H9 (cell line): ENCODE results near the gene CDH23. TPM values are rescaled to one million over a fixed set of nuclear protein-coding genes. Genes with fewer than 3 reads are reported as not detected.
"Not testable (repeated sequence)": the region's sequence is repeated elsewhere in the genome, so short reads cannot be mapped to it uniquely, and the experiment has no call there.

Experiments used
- DNase-seq: peaks from one replicate; pipeline ENCODE4 v3.0.0-alpha.2; 2017
- H2AFZ ChIP-seq: one replicate; pipeline ENCODE4 v1.6.1; 2013; ENCODE audit warnings: mild to moderate bottlenecking, low read length, control low read depth, moderate library complexity
- H2AK5ac ChIP-seq: 2 replicates; pipeline ENCODE4 v1.6.1; 2013; ENCODE audit warnings: low read length, control low read depth, mixed read lengths; ENCODE audit not compliant: insufficient read length
- H2BK120ac ChIP-seq: one replicate; pipeline ENCODE4 v1.6.1; 2013; ENCODE audit warnings: low read depth, mild to moderate bottlenecking, low read length, control low read depth, inconsistent platforms; ENCODE audit not compliant: poor library complexity, severe bottlenecking
- H2BK12ac ChIP-seq: 2 replicates; pipeline ENCODE4 v1.6.1; 2013; ENCODE audit warnings: low read length, control low read depth, mixed read lengths, low read depth; ENCODE audit not compliant: insufficient read length
- H2BK15ac ChIP-seq: 2 replicates; pipeline ENCODE4 v1.6.1; 2013; ENCODE audit warnings: low read depth, low read length, control low read depth
- H2BK20ac ChIP-seq: one replicate; pipeline ENCODE4 v1.6.1; 2013; ENCODE audit warnings: low read depth, mild to moderate bottlenecking, low read length, control low read depth, inconsistent platforms; ENCODE audit not compliant: poor library complexity, severe bottlenecking
- H2BK5ac ChIP-seq: 2 replicates; pipeline ENCODE4 v1.6.1; 2013; ENCODE audit warnings: low read length, control low read depth, mixed read lengths; ENCODE audit not compliant: insufficient read length
- H3K14ac ChIP-seq: 2 replicates; pipeline ENCODE4 v1.6.1; 2013; ENCODE audit warnings: low read length, control low read depth; ENCODE audit not compliant: insufficient read depth
- H3K18ac ChIP-seq: 2 replicates; pipeline ENCODE4 v1.6.1; 2013; ENCODE audit warnings: low read depth, mild to moderate bottlenecking, mixed read lengths, low read length, control low read depth; ENCODE audit not compliant: insufficient read length
- H3K23ac ChIP-seq: 2 replicates; pipeline ENCODE4 v1.6.1; 2013; ENCODE audit warnings: low read length, control low read depth, mixed read lengths, low read depth; ENCODE audit not compliant: insufficient read length
- H3K23me2 ChIP-seq: 2 replicates; pipeline ENCODE4 v1.6.1; 2013; ENCODE audit warnings: low read depth, mild to moderate bottlenecking, mixed read lengths, low read length, control low read depth; ENCODE audit not compliant: insufficient read length, poor library complexity, severe bottlenecking
- H3K27ac ChIP-seq: 2 replicates; pipeline ENCODE4 v1.5.1; 2013; ENCODE audit warnings: low read length, control low read depth, mixed read lengths, low read depth; ENCODE audit not compliant: insufficient read length
- H3K27me3 ChIP-seq: 2 replicates; pipeline ENCODE4 v1.6.1; 2013; ENCODE audit warnings: low read length, control low read depth, inconsistent platforms; ENCODE audit not compliant: insufficient read depth
- H3K4ac ChIP-seq: 2 replicates; pipeline ENCODE4 v1.6.1; 2013; ENCODE audit warnings: low read depth, mild to moderate bottlenecking, control low read depth, inconsistent platforms, low read length, moderate library complexity
- H3K4me1 ChIP-seq: 2 replicates; pipeline ENCODE4 v1.6.1; 2013; ENCODE audit warnings: low read length, control low read depth, inconsistent platforms; ENCODE audit not compliant: insufficient read depth
- H3K4me2 ChIP-seq: 2 replicates; pipeline ENCODE4 v1.6.1; 2013; ENCODE audit warnings: low read length, control low read depth, mixed read lengths; ENCODE audit not compliant: insufficient read length, insufficient read depth
- H3K56ac ChIP-seq: 2 replicates; pipeline ENCODE4 v1.6.1; 2013; ENCODE audit warnings: low read depth, mild to moderate bottlenecking, mixed read lengths, low read length, control low read depth; ENCODE audit not compliant: insufficient read length
- H3K79me1 ChIP-seq: 2 replicates; pipeline ENCODE4 v1.6.1; 2013; ENCODE audit warnings: low read depth, mild to moderate bottlenecking, moderate library complexity, low read length, control low read depth, inconsistent platforms; ENCODE audit not compliant: insufficient read depth, poor library complexity, severe bottlenecking
- H3K79me2 ChIP-seq: 2 replicates; pipeline ENCODE4 v1.6.1; 2013; ENCODE audit warnings: low read length, control low read depth, inconsistent platforms; ENCODE audit not compliant: insufficient read depth
- H3K9ac ChIP-seq: 2 replicates; pipeline ENCODE4 v1.6.1; 2013; ENCODE audit warnings: low read length, control low read depth, mixed read lengths; ENCODE audit not compliant: insufficient read length; ENCODE audit errors: extremely low read depth
- H3K9me3 ChIP-seq: one replicate; pipeline ENCODE4 v1.6.1; 2013; ENCODE audit warnings: low read depth, low read length, inconsistent platforms; ENCODE audit not compliant: control insufficient read depth
- H3T11ph ChIP-seq: one replicate; pipeline ENCODE4 v1.6.1; 2013; ENCODE audit warnings: mild to moderate bottlenecking, low read length, control low read depth, inconsistent platforms
- H4K20me1 ChIP-seq: one replicate; pipeline ENCODE4 v1.6.1; 2013; ENCODE audit not compliant: control insufficient read depth, insufficient read length, insufficient read depth
- H4K5ac ChIP-seq: 2 replicates; pipeline ENCODE4 v1.6.1; 2013; ENCODE audit warnings: low read depth, mild to moderate bottlenecking, mixed read lengths, low read length, control low read depth; ENCODE audit not compliant: insufficient read length
- H4K8ac ChIP-seq: replicated peaks from 2 replicates; pipeline ENCODE4 v1.6.1; 2013; ENCODE audit warnings: low read length, control low read depth, mixed read lengths, low read depth; ENCODE audit not compliant: insufficient read length
- H4K91ac ChIP-seq: 2 replicates; pipeline ENCODE4 v1.6.1; 2013; ENCODE audit warnings: low read depth, mild to moderate bottlenecking, moderate library complexity, mixed read lengths, low read length, control low read depth; ENCODE audit not compliant: insufficient read length
- H3K27ac Mint-ChIP-seq, 3 experiments: 2 replicates in 2 of 3; 3 replicates in 1 of 3; pipeline ENCODE4 v1.8.0; 2020 to 2021; ENCODE audit warnings: mixed read lengths in 3 of 3, mild to moderate bottlenecking in 1 of 3, moderate library complexity in 1 of 3
- H3K27me3 Mint-ChIP-seq: 2 replicates; pipeline ENCODE4 v1.8.0; 2021; ENCODE audit warnings: low read depth, mild to moderate bottlenecking, moderate library complexity, mixed read lengths
- H3K36me3 Mint-ChIP-seq, 3 experiments: 2 replicates in 2 of 3; 3 replicates in 1 of 3; pipeline ENCODE4 v1.8.0; 2020 to 2021; ENCODE audit warnings: low read depth in 3 of 3, mixed read lengths in 3 of 3; ENCODE audit not compliant: insufficient read depth in 1 of 3
- H3K4me1 Mint-ChIP-seq, 2 experiments: 2 replicates each; pipeline ENCODE4 v1.8.0; 2020; ENCODE audit warnings: mixed read lengths in 2 of 2
- H3K4me3 Mint-ChIP-seq, 2 experiments: 2 replicates in 1 of 2; 3 replicates in 1 of 2; pipeline ENCODE4 v1.8.0; 2020 to 2021; ENCODE audit warnings: mild to moderate bottlenecking in 2 of 2, mixed read lengths in 2 of 2, moderate library complexity in 1 of 2
- H3K9me3 Mint-ChIP-seq, 2 experiments: 2 replicates in 1 of 2; 3 replicates in 1 of 2; pipeline ENCODE4 v1.8.0; 2020; ENCODE audit warnings: mild to moderate bottlenecking in 2 of 2, mixed read lengths in 2 of 2, moderate library complexity in 1 of 2
- WGBS: extraction: QIAGEN DNeasy Blood & Tissue Kit; methylation state at CpG from one replicate; pipeline ENCODE4 v1.1.7; 2013; ENCODE audit warnings: missing lambda C conversion rate, low lambda C conversion rate, mixed read lengths; ENCODE audit not compliant: insufficient read length; ENCODE audit errors: extremely low coverage; 5-methylcytosine and 5-hydroxymethylcytosine counted together
- total RNA-seq: library from RNA; stranded (reverse); gene quantifications from 2 replicates; pipeline ENCODE4 v1.2.1, GENCODE V29; 2021
- TF ChIP-seq, protein P1 (sequence below): fragments of 200-600 bp; sonication (generic); conservative IDR thresholded peaks from 3 replicates; pipeline ENCODE4 v1.8.0; 2021; ENCODE audit warnings: antibody characterized with exemption, mild to moderate bottlenecking

Gene CDH23
- total RNA-seq, 1 experiment from 2014 or later = 2.1 TPM

- Histone ChIP-seq H2AK5ac (no peak within 1 kb of the TSS), H2BK15ac (no peak within 1 kb of the TSS), H3K4ac (no peak within 1 kb of the TSS), H4K91ac (no peak within 1 kb of the TSS), H3K9ac (peak within 1 kb of the TSS; percentile 67), H3K9me3 (no peaks in the 10 kb centered on the region), H2BK20ac (no peak within 1 kb of the TSS), H3K27ac (peak within 1 kb of the TSS; percentile 4), H3K79me2 (peaks cover 33% of the 10 kb centered on the region), H3K18ac (peak within 1 kb of the TSS; percentile 74), H3K4me2 (peak within 1 kb of the TSS; percentile 77), H3T11ph (no peak within 1 kb of the TSS), H3K56ac (no peak within 1 kb of the TSS), H3K14ac (peak within 1 kb of the TSS; percentile 83), H4K5ac (no peak within 1 kb of the TSS), H2BK5ac (no peak within 1 kb of the TSS), H2BK120ac (no peak within 1 kb of the TSS), H3K23me2 (no peaks in the 10 kb centered on the region), H3K79me1 (peaks cover under 1% of the 10 kb centered on the region), H4K20me1 (no peaks in the 10 kb centered on the region), H3K23ac (no peak within 1 kb of the TSS), H4K8ac (no peak within 1 kb of the TSS), H3K4me1 (peaks cover 7% of the 10 kb centered on the region; the same call in 1 of the 2 replicates), H2AFZ (no peak within 1 kb of the TSS), H3K27me3 (no peaks in the 10 kb centered on the region), H2BK12ac (no peak within 1 kb of the TSS)
- peak within 1 kb of the TSS; percentile 89 to 98 for H3K4me3 Mint-ChIP-seq
- H3K27me3 Mint-ChIP-seq = no peaks in the 10 kb centered on the region
- H3K36me3 Mint-ChIP-seq = peaks cover 0 to 13% (median 0%) of the 10 kb centered on the region in 3 experiments; a peak in 3 of 7 replicates
- WGBS = no CpG with 5 or more reads among the region's 49 CpGs
- DNase-seq = peak; percentile 98
- TF ChIP-seq, protein P1, sequence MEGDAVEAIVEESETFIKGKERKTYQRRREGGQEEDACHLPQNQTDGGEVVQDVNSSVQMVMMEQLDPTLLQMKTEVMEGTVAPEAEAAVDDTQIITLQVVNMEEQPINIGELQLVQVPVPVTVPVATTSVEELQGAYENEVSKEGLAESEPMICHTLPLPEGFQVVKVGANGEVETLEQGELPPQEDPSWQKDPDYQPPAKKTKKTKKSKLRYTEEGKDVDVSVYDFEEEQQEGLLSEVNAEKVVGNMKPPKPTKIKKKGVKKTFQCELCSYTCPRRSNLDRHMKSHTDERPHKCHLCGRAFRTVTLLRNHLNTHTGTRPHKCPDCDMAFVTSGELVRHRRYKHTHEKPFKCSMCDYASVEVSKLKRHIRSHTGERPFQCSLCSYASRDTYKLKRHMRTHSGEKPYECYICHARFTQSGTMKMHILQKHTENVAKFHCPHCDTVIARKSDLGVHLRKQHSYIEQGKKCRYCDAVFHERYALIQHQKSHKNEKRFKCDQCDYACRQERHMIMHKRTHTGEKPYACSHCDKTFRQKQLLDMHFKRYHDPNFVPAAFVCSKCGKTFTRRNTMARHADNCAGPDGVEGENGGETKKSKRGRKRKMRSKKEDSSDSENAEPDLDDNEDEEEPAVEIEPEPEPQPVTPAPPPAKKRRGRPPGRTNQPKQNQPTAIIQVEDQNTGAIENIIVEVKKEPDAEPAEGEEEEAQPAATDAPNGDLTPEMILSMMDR = no peak
- H3K9me3 Mint-ChIP-seq = no peaks in the 10 kb centered on the region
- peak within 1 kb of the TSS; percentile 89 to 97 (median 91) for H3K27ac Mint-ChIP-seq
- H3K4me1 Mint-ChIP-seq = peaks cover 20 to 32% of the 10 kb centered on the region in 2 experiments
These were observed 454.2 kb downstream of the CDH23 start, which contains the start of gene PSAP for GRCh38 chr10:71850743-71851464. PSAP (minus strand) TSS chr10:71851251; CDS start chr10:71851221, 30 bp downstream.

DNA sequence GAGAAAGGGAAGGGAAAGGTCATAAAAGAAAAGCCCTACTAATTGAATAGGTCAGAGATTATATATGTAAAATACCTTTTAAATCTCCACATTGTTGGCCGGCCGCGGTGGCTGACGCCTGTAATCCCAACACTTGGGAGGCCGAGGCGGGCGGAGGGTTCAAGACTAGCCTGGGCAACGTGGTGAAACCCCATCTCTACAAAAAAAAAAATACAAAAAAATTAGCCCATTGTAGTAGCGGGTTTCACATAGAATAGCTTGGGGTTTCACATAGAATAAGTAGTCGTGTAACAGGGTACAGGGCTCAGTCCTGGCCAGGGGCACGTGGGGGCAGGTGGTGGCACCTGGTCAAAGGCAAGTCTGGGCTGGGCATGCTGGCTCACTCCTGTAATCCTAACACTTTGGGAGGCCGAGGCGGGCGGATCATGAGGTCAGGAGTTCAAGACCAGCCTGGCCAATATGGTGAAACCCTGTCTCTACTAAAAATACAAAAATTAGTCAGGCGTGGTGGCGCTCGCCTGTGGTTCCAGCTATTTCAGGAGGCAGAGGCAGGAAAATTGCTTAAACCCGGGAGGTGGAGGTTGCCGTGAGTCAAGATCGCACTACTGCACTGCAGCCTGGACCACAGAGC, 454.9 kb downstream of the CDH23 start:
- not testable (repeated sequence) for H3K27me3 Mint-ChIP-seq, H3K56ac ChIP-seq, H4K20me1 ChIP-seq, DNase-seq, H3K23me2 ChIP-seq, H3K18ac ChIP-seq, H3K9me3 ChIP-seq, H2BK15ac ChIP-seq, H2BK12ac ChIP-seq, H2BK120ac ChIP-seq, H4K8ac ChIP-seq, H3K79me1 ChIP-seq, H3K4me2 ChIP-seq, H3T11ph ChIP-seq, H4K91ac ChIP-seq, H3K9ac ChIP-seq, H3K9me3 Mint-ChIP-seq, H3K14ac ChIP-seq, H3K27me3 ChIP-seq, H2BK20ac ChIP-seq, H3K4me1 ChIP-seq, H3K23ac ChIP-seq, H2AK5ac ChIP-seq, H3K4ac ChIP-seq, H2BK5ac ChIP-seq, H4K5ac ChIP-seq, H3K27ac ChIP-seq, H2AFZ ChIP-seq
- WGBS = no CpG with 5 or more reads among the region's 20 CpGs
- Mint-ChIP-seq H3K36me3 (peaks cover 0 to 13% (median 0%) of the 10 kb centered on the region in 3 experiments; a peak in 3 of 7 replicates), H3K4me1 (peaks cover 20 to 32% of the 10 kb centered on the region in 2 experiments), H3K27ac (peak overlapping the region; percentile 16 to 77 (median 72); a peak in 4 of 7 replicates), H3K4me3 (peak overlapping the region; percentile 89 to 98)
- H3K79me2 ChIP-seq = peaks cover 31% of the 10 kb centered on the region
